Spleen (tissue), 11 donors: Measurements from ENCODE around the gene TGFBI. TPM values are rescaled to one million over a fixed set of nuclear protein-coding genes. Genes with fewer than 3 reads are reported as not detected.
"Not testable (repeated sequence)": the region's sequence is repeated elsewhere in the genome, so short reads cannot be mapped to it uniquely, and the experiment has no call there.

Source experiments
- DNase-seq: peaks from one replicate; pipeline ENCODE4 v3.0.0-alpha.2; 2020
- H3K27ac ChIP-seq, 8 donors: fragments of 200-600 bp; sonication (generic) in 7 of 8; 1 replicate in 4 of 8; 2 replicates in 4 of 8; pipeline versions ENCODE4 v1.5.0 to v1.8.0; 2016 to 2021; ENCODE audit warnings: inconsistent platforms in 4 of 8, mild to moderate bottlenecking in 4 of 8, moderate library complexity in 1 of 8
- H3K27me3 ChIP-seq, 7 donors: fragments of 200-600 bp; sonication (generic) in 6 of 7; replicated peaks in 1 of 7; 1 replicate in 4 of 7; 2 replicates in 3 of 7; pipeline versions ENCODE4 v1.5.0 to v1.8.0; 2016 to 2021; ENCODE audit warnings: inconsistent platforms in 3 of 7, mild to moderate bottlenecking in 1 of 7
- H3K36me3 ChIP-seq, 6 donors: fragments of 200-600 bp; sonication (generic) in 5 of 6; 1 replicate in 4 of 6; 2 replicates in 2 of 6; pipeline versions ENCODE4 v1.5.0 to v1.8.0; 2016 to 2021; ENCODE audit warnings: inconsistent platforms in 2 of 6
- H3K4me1 ChIP-seq, 6 donors: fragments of 200-600 bp; sonication (generic) in 5 of 6; 1 replicate in 3 of 6; 2 replicates in 3 of 6; pipeline versions ENCODE4 v1.5.0 to v1.8.0; 2016 to 2021; ENCODE audit warnings: inconsistent platforms in 3 of 6
- H3K4me3 ChIP-seq, 8 donors: fragments of 200-600 bp; sonication (generic) in 7 of 8; 1 replicate in 4 of 8; 2 replicates in 4 of 8; pipeline versions ENCODE4 v1.5.0 to v1.8.0; 2016 to 2021; ENCODE audit warnings: inconsistent platforms in 4 of 8, mild to moderate bottlenecking in 4 of 8, moderate library complexity in 2 of 8
- H3K9me3 ChIP-seq, 8 donors: fragments of 200-600 bp; sonication (generic) in 7 of 8; 1 replicate in 4 of 8; 2 replicates in 4 of 8; pipeline versions ENCODE4 v1.5.0 to v1.8.0; 2016 to 2021; ENCODE audit warnings: inconsistent platforms in 4 of 8
- POLR2A ChIP-seq, 3 donors: fragments of 450-650 bp; IDR thresholded peaks; one replicate each; pipeline ENCODE4 v1.5.1; 2017; ENCODE audit warnings: antibody characterized with exemption in 3 of 3, mild to moderate bottlenecking in 1 of 3
- POLR2AphosphoS5 ChIP-seq, 3 donors: sonication (generic); formaldehyde crosslinking; IDR thresholded peaks; one replicate each; pipeline ENCODE4 v1.5.1; 2017; ENCODE audit warnings: antibody characterized with exemption in 3 of 3
- WGBS, 5 donors: extraction: QIAGEN DNeasy Blood & Tissue Kit in 3 of 5; methylation state at CpG; one replicate each; pipeline versions ENCODE4 v1.1.5 to v1.1.7; 2013 to 2018; 5-methylcytosine and 5-hydroxymethylcytosine counted together
- intact Hi-C: fragments of 100-400 bp; cut with DNase I; formaldehyde crosslinking; loops from one replicate; pipeline ENCODE4 v1.15.0; 2023; ENCODE audit warnings: low total_unique reads
- polyA plus RNA-seq, 3 donors: library from polyadenylated mRNA; stranded (reverse); fragments of 200-250 nt; gene quantifications; one replicate each; pipeline ENCODE4 v1.2.1, GENCODE V29; 2013
- total RNA-seq, 7 donors: library from RNA; depleted of rRNA in 3 of 7; stranded (reverse); fragments of >200 nt in 3 of 7; fragmentation: NEBNext Ultra II Directional in 4 of 7; extraction: Animal tissue kit (Norgen Biotek cat#: 25700) in 4 of 7; gene quantifications; one replicate each; pipeline versions ENCODE4 v1.1.0 to v1.2.1, GENCODE V29; 2016 to 2021
- TF ChIP-seq, protein P1 (sequence below), 11 experiments: fragments of 200-600 bp in 7 of 11; fragments of 450-650 bp in 4 of 11; sonication (generic) in 4 of 11; IDR thresholded peaks in 8 of 11; conservative IDR thresholded peaks in 3 of 11; 1 replicate in 7 of 11; 2 replicates in 4 of 11; pipeline versions ENCODE4 v1.4.0 to v1.8.0; 2016 to 2021; ENCODE audit warnings: antibody characterized with exemption in 11 of 11, inconsistent platforms in 4 of 11, mild to moderate bottlenecking in 1 of 11
- donor health status: healthy with polysubstance abuse.
- donor health status: DM: no; HTN: no; CAD: no; lungs with moderate emphysema.
- donor health status: DM: no; HTN: no; CAD: no.
- donor health status: Bipolar disorder and iron deficiency.
- donor health status: healthy.
- donor health status: DM: no; HTN: no; CAD: no.
- donor health status: DM: yes; HTN: yes; CAD: no.

The TGFBI gene
- total and polyA plus RNA-seq, 10 donors, result 31.0 to 214 (median 149) TPM

DNA sequence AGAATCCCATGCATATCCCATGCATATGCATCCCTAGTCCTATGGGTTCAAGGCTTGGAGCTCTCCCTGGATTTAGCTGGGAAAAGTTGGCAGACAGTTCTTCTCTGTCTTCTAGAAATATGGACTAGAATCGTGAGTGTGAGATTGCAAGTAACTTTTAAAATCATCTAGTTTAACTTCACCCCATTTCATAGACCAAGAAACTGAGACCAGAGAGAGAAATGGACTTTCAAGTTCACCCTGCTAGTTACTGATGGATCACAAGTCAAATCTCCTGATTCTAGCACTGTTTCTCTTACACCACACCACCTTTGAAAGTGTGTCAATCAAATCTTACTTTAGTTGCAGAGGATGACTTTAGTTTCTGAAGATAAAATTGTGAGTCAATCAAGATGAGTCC is 13.4 kb downstream of the TGFBI start:
- DNase-seq, result no peak
- peaks cover 0 to 6% (median 2%) of the 10 kb centered on the region in 8 donors for H3K9me3 ChIP-seq
- H3K4me3 ChIP-seq, result no peak overlapping the region
- 65 to 97% (median 92%) methylated on average over 1 of the region's 1 CpG for WGBS, 5 donors
- peaks cover 5 to 45% (median 23%) of the 10 kb centered on the region in 6 donors for H3K4me1 ChIP-seq
- H3K36me3 ChIP-seq, result peaks cover 0 to 18% (median 0%) of the 10 kb centered on the region in 6 donors
- no peak for TF ChIP-seq POLR2A (IDR thresholded peaks at IDR 0.05)
- TF ChIP-seq, protein P1, sequence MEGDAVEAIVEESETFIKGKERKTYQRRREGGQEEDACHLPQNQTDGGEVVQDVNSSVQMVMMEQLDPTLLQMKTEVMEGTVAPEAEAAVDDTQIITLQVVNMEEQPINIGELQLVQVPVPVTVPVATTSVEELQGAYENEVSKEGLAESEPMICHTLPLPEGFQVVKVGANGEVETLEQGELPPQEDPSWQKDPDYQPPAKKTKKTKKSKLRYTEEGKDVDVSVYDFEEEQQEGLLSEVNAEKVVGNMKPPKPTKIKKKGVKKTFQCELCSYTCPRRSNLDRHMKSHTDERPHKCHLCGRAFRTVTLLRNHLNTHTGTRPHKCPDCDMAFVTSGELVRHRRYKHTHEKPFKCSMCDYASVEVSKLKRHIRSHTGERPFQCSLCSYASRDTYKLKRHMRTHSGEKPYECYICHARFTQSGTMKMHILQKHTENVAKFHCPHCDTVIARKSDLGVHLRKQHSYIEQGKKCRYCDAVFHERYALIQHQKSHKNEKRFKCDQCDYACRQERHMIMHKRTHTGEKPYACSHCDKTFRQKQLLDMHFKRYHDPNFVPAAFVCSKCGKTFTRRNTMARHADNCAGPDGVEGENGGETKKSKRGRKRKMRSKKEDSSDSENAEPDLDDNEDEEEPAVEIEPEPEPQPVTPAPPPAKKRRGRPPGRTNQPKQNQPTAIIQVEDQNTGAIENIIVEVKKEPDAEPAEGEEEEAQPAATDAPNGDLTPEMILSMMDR (IDR thresholded peaks at IDR 0.05 in 8 of 11, conservative IDR thresholded peaks at IDR 0.05 in 3 of 11), result no peak
- no peak for TF ChIP-seq POLR2AphosphoS5 (IDR thresholded peaks at IDR 0.05)
- no peak overlapping the region for H3K27ac ChIP-seq
- H3K27me3 ChIP-seq, result no peaks in the 10 kb centered on the region
- intact Hi-C loops, result no loop called here

DNA sequence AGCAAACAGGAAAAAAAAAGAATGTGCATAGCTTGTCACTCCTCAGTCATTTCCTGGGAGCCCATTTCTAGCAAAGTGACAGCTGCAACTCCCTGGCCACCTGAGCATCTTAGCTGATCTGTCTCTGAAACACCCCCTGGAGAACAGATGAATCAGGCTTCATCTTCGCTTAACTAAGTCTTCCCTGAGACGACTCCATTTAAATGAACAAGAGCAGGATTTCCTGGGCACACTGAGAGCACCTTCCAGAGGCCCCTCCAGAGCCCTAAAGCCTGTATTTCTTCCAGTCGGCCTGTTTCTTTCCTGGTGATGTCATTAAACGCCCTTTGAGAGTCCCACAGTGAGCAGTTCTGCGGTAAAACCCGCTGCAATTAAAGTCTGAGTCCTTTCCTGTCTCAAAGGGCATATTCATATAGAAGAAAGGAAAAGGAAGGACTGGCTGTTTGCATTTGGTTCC is 13.9 kb downstream of the TGFBI start:
- Histone ChIP-seq H3K4me1 (peaks cover 0 to 45% (median 23%) of the 10 kb centered on the region in 6 donors), H3K36me3 (peaks cover 0 to 21% (median 0%) of the 10 kb centered on the region in 6 donors), H3K4me3 (no peak overlapping the region), H3K9me3 (peaks cover 0 to 6% (median 2%) of the 10 kb centered on the region in 8 donors), H3K27me3 (no peaks in the 10 kb centered on the region), H3K27ac (no peak overlapping the region)
- intact Hi-C loops, result no loop called here
- peak; percentile 16 for DNase-seq
- WGBS, 5 donors, result 19 to 31% (median 30%) methylated on average over 6 of the region's 6 CpGs
- no peak for TF ChIP-seq POLR2A (IDR thresholded peaks at IDR 0.05)
- TF ChIP-seq, protein P1 (IDR thresholded peaks at IDR 0.05 in 8 of 11, conservative IDR thresholded peaks at IDR 0.05 in 3 of 11), result no peak
- TF ChIP-seq POLR2AphosphoS5 (IDR thresholded peaks at IDR 0.05), result no peak

DNA sequence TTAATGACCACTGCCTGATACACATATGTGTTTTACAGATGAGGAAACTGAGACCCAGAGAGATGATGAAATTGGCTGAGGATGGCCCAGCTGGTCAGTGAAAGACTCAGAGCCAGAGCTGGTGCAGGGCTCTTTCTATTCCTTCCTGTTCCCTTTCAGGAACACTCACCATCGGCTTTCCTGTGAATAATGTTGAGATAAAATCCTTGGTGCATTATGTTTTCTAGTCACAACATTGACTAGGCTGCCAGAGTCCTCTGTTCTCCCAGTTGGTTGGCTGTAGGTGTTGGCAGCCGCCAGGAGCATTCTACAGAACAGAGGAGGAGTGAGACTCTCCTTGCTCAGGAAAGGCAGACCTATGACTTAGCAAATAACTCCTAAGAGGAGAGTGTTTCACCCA is 14.8 kb downstream of the TGFBI start:
- TF ChIP-seq, protein P1 (IDR thresholded peaks at IDR 0.05 in 8 of 11, conservative IDR thresholded peaks at IDR 0.05 in 3 of 11), result no peak
- TF ChIP-seq POLR2A (IDR thresholded peaks at IDR 0.05) (no peak), POLR2AphosphoS5 (IDR thresholded peaks at IDR 0.05) (no peak)
- intact Hi-C loops, result no loop called here
- Histone ChIP-seq H3K27ac (no peak overlapping the region), H3K36me3 (peaks cover 0 to 26% (median 0%) of the 10 kb centered on the region in 6 donors), H3K27me3 (no peaks in the 10 kb centered on the region), H3K9me3 (peaks cover 0 to 4% (median 2%) of the 10 kb centered on the region in 8 donors), H3K4me3 (no peak overlapping the region), H3K4me1 (peaks cover 0 to 50% (median 25%) of the 10 kb centered on the region in 6 donors)
- DNase-seq, result no peak
- WGBS, 5 donors, result 65 to 69% (median 67%) methylated on average over 2 of the region's 2 CpGs

DNA sequence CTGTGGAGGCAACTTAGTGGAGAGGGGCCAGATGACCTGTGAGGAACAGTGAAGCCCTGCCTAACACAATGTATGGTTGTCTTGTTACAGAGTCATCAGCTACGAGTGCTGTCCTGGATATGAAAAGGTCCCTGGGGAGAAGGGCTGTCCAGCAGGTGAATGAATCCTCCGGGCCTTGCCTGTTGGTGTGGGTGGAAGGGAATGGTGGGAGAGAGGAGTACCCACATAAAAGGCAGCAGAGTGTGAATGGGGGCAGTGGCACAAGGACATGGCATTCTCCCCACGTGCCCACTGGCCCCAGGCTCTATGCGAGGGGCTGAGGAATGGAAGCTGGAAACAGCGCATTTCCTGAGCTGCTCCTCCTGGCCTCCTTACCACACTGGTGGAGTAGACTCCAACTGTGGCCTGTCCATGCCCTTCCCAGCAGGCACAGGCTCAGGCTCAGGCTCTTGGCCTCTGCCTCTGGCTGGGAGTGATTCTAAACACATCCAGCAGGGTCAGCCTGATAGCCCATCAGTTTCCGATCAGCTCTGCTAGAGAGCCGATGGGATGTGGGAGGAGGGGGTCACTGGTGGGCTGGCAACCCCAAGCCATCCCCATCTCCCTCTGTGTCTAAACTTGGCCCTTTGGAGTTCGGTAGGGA is 15.3 kb downstream of the TGFBI start:
- no peak for TF ChIP-seq POLR2AphosphoS5 (IDR thresholded peaks at IDR 0.05)
- TF ChIP-seq, protein P1 (IDR thresholded peaks at IDR 0.05 in 8 of 11, conservative IDR thresholded peaks at IDR 0.05 in 3 of 11), result no peak
- TF ChIP-seq POLR2A (IDR thresholded peaks at IDR 0.05), result no peak
- DNase-seq, result peak; percentile 63
- Histone ChIP-seq H3K27me3 (no peaks in the 10 kb centered on the region), H3K4me3 (no peak overlapping the region), H3K36me3 (peaks cover 0 to 31% (median 0%) of the 10 kb centered on the region in 6 donors), H3K9me3 (no peaks in the 10 kb centered on the region), H3K4me1 (peaks cover 0 to 55% (median 27%) of the 10 kb centered on the region in 6 donors), H3K27ac (no peak overlapping the region)
- WGBS, 5 donors, result 88 to 96% (median 96%) methylated on average over 8 of the region's 8 CpGs
- intact Hi-C loops, result no loop called here

DNA sequence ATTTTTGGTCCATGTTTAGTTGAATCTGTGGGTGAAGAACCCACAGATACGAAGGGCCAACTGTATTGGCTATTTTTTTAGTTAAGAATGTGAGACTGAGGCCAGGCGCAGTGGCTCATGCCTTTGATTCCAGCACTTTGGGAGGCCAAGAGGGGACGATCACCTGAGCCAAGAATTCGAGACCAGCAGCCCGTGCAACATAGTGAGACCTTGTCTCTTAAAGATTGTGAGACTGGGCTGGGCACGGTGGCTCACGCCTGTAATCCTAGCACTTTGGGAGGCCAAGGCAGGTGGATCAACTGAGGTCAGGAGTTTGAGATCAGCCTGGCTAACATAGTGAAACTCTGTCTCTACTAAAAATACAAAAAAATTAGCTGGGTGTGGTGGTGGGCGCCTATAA is 16.2 kb downstream of the TGFBI start:
- H3K27me3 ChIP-seq, H3K27ac ChIP-seq, intact Hi-C loops, H3K4me3 ChIP-seq, H3K9me3 ChIP-seq: not testable (repeated sequence)
- Histone ChIP-seq H3K4me1 (peaks cover 0 to 58% (median 27%) of the 10 kb centered on the region in 6 donors), H3K36me3 (peaks cover 0 to 35% (median 0%) of the 10 kb centered on the region in 6 donors)
- DNase-seq, result peak; percentile 40
- WGBS, 5 donors, result 79 to 96% (median 91%) methylated on average over 8 of the region's 8 CpGs
